Measurements from ENCODE around the gene FAM168A. TPM values are rescaled to one million over a fixed set of nuclear protein-coding genes. Genes with fewer than 3 reads are reported as not detected.

FAM168A gene
- polyA plus RNA-seq, 1 donor (not counting 4 experiments of a cell fraction or from before 2014, with no cell fraction given) = 11.8 TPM

DNA sequence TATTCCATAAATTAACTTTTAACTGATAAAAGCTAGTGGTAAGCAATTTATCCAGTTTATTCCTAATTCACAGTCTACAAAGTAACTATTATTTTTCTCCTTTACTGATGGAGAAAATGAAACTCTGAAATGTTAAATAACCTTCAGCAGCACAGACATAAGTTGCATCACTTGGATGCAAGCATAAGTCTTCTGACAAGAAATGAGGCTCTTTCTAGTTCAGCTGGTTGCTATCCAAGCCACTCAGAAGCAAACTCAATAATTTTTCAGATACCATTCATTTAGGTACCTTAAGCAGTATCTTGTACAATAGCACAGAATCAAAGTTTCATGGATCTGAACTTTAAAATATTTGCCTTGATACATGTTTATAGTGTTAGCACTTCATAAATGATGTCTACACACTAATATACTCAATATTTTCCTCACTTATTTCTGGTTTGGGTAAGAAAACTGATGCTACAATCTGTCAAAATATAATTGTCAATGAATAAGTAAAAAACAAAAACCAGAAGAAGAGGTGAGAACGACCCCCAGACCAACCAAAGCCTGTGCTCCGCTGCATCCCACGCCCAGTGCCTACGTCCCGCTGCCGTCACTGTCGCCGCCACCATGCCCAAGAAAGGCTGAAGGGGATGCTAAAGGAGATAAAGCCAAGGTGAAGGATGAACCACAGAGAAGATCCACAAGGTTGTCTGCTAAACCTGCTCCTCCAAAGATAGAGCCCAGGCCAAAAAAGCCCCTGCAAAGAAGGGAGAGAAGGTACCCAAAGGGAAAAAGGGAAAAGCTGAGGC lies 18.1 kb downstream of the FAM168A start:
- H3K4me1 ChIP-seq (ENCODE audit: control insufficient read depth, extremely low read depth, insufficient read depth, low read length) = no peaks in the 10 kb centered on the region
- H3K27me3 ChIP-seq (ENCODE audit: control insufficient read depth, extremely low read depth, insufficient read depth, low read length) = no peaks in the 10 kb centered on the region
- no peak for DNase-seq (ENCODE audit: low read depth, low spot score)
- H3K79me2 ChIP-seq (ENCODE audit: control insufficient read depth, insufficient read depth, low read length) = peaks cover 5% of the 10 kb centered on the region
- H3K4me3 ChIP-seq (ENCODE audit: control insufficient read depth in 2 of 3, extremely low read depth in 1 of 3, insufficient read depth in 2 of 3, low read depth in 1 of 3, low read length in 3 of 3) = no peak overlapping the region
- no peak overlapping the region for H3K9ac ChIP-seq (ENCODE audit: control insufficient read depth, extremely low read depth, insufficient read depth, low read length)
- dilution Hi-C loops (cut with MboI; ENCODE audit: extremely low pct_ligation_motif_present, low sequenced_read_pairs) = no loop called here
- TF ChIP-seq EZH2 (IDR thresholded peaks at IDR 0.05; ENCODE audit: low read length) = no peak
- TF ChIP-seq, protein P1, sequence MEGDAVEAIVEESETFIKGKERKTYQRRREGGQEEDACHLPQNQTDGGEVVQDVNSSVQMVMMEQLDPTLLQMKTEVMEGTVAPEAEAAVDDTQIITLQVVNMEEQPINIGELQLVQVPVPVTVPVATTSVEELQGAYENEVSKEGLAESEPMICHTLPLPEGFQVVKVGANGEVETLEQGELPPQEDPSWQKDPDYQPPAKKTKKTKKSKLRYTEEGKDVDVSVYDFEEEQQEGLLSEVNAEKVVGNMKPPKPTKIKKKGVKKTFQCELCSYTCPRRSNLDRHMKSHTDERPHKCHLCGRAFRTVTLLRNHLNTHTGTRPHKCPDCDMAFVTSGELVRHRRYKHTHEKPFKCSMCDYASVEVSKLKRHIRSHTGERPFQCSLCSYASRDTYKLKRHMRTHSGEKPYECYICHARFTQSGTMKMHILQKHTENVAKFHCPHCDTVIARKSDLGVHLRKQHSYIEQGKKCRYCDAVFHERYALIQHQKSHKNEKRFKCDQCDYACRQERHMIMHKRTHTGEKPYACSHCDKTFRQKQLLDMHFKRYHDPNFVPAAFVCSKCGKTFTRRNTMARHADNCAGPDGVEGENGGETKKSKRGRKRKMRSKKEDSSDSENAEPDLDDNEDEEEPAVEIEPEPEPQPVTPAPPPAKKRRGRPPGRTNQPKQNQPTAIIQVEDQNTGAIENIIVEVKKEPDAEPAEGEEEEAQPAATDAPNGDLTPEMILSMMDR (optimal IDR thresholded peaks at IDR 0.05 in 1 of 3, IDR thresholded peaks at IDR 0.05 in 1 of 3, conservative IDR thresholded peaks at IDR 0.05 in 1 of 3; ENCODE audit: extremely low read depth in 1 of 3, insufficient read depth in 2 of 3, low read length in 3 of 3) = no peak
- no peaks in the 10 kb centered on the region for H3K9me1 ChIP-seq (ENCODE audit: control insufficient read depth, extremely low read depth, insufficient read depth, low read length)
- H4K20me1 ChIP-seq (ENCODE audit: control insufficient read depth, extremely low read depth, insufficient read depth, low read length) = no peaks in the 10 kb centered on the region
- H2AFZ ChIP-seq (ENCODE audit: control insufficient read depth, low read length) = no peak overlapping the region
- no peak overlapping the region for H3K4me2 ChIP-seq (ENCODE audit: control insufficient read depth, extremely low read depth, insufficient read depth, low read depth, low read length)
- no peaks in the 10 kb centered on the region for H3K36me3 ChIP-seq (ENCODE audit: control insufficient read depth in 2 of 2, extremely low read depth in 1 of 2, insufficient read depth in 2 of 2, low read length in 2 of 2)
- FAIRE-seq = no peak
- no peak overlapping the region for H3K27ac ChIP-seq (ENCODE audit: control insufficient read depth, insufficient read depth, low read length)
- H3K9me3 ChIP-seq (ENCODE audit: control insufficient read depth, low read depth, low read length) = no peaks in the 10 kb centered on the region

DNA sequence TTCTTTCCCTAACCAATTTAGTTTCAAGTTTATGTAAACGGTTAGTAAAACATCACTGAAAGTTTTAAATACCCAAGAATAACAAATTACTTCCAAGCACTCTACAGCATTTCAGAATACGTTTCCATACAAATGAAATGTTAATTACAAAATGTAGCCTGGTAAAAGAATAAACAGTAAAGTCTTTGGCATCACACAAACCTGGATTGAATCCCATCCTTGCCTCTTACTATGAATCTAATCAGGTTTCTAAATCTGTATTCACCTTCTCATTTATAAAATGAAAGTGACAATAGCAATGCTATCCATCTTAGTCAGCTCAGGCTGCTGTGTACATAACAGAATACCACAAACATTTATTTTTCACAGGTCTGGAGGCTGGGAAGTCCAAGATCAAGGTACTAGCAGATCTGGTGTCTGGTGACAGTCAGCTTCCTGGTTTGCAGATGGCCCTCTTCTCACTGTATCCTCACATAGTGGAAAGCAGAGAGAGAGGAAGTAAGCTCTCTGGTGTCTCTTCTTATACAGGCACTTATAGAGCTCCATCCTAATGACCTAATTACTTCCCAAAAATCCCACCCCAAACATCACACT lies 19.2 kb downstream of the FAM168A start:
- FAIRE-seq (no peak), DNase-seq (ENCODE audit: low read depth, low spot score) (no peak)
- H3K36me3 ChIP-seq (ENCODE audit: control insufficient read depth in 2 of 2, extremely low read depth in 1 of 2, insufficient read depth in 2 of 2, low read length in 2 of 2) = no peaks in the 10 kb centered on the region
- dilution Hi-C loops (cut with MboI; ENCODE audit: extremely low pct_ligation_motif_present, low sequenced_read_pairs) = no loop called here
- H4K20me1 ChIP-seq (ENCODE audit: control insufficient read depth, extremely low read depth, insufficient read depth, low read length) = no peaks in the 10 kb centered on the region
- no peak overlapping the region for H3K4me2 ChIP-seq (ENCODE audit: control insufficient read depth, extremely low read depth, insufficient read depth, low read depth, low read length)
- no peak overlapping the region for H3K27ac ChIP-seq (ENCODE audit: control insufficient read depth, insufficient read depth, low read length)
- no peak for TF ChIP-seq EZH2 (IDR thresholded peaks at IDR 0.05; ENCODE audit: low read length)
- TF ChIP-seq, protein P1 (optimal IDR thresholded peaks at IDR 0.05 in 1 of 3, IDR thresholded peaks at IDR 0.05 in 1 of 3, conservative IDR thresholded peaks at IDR 0.05 in 1 of 3; ENCODE audit: extremely low read depth in 1 of 3, insufficient read depth in 2 of 3, low read length in 3 of 3) = no peak
- H3K4me3 ChIP-seq (ENCODE audit: control insufficient read depth in 2 of 3, extremely low read depth in 1 of 3, insufficient read depth in 2 of 3, low read depth in 1 of 3, low read length in 3 of 3) = no peak overlapping the region
- H3K9me1 ChIP-seq (ENCODE audit: control insufficient read depth, extremely low read depth, insufficient read depth, low read length) = no peaks in the 10 kb centered on the region
- H3K27me3 ChIP-seq (ENCODE audit: control insufficient read depth, extremely low read depth, insufficient read depth, low read length) = no peaks in the 10 kb centered on the region
- no peaks in the 10 kb centered on the region for H3K9me3 ChIP-seq (ENCODE audit: control insufficient read depth, low read depth, low read length)
- no peak overlapping the region for H2AFZ ChIP-seq (ENCODE audit: control insufficient read depth, low read length)
- peaks cover 5% of the 10 kb centered on the region for H3K79me2 ChIP-seq (ENCODE audit: control insufficient read depth, insufficient read depth, low read length)
- no peak overlapping the region for H3K9ac ChIP-seq (ENCODE audit: control insufficient read depth, extremely low read depth, insufficient read depth, low read length)
- no peaks in the 10 kb centered on the region for H3K4me1 ChIP-seq (ENCODE audit: control insufficient read depth, extremely low read depth, insufficient read depth, low read length)

All from keratinocyte (primary cell).